H7 (cell line): ENCODE data around the gene NAA25. TPM values are rescaled to one million over a fixed set of nuclear protein-coding genes. Genes with fewer than 3 reads are reported as not detected.
"Not testable (repeated sequence)": the region's sequence is repeated elsewhere in the genome, so short reads cannot be mapped to it uniquely, and the experiment has no call there.

Experiments
- DNase-seq: peaks from one replicate; pipeline ENCODE4 v3.0.0; 2012
- H3K27me3 ChIP-seq: 2 replicates; pipeline ENCODE4 v1.6.0; 2011; ENCODE audit warnings: mild to moderate bottlenecking, low read length; ENCODE audit not compliant: control insufficient read depth, insufficient read depth
- H3K36me3 ChIP-seq: replicated peaks from 2 replicates; pipeline ENCODE4 v1.5.1; 2011; ENCODE audit warnings: low read length; ENCODE audit not compliant: control insufficient read depth, insufficient read depth
- H3K4me3 ChIP-seq: 2 replicates; pipeline ENCODE4 v1.5.1; 2011; ENCODE audit warnings: low read depth, mild to moderate bottlenecking, control low read depth, low read length, moderate library complexity; ENCODE audit not compliant: insufficient read depth
- total RNA-seq: library from RNA; depleted of rRNA; stranded (reverse); fragments of >200 nt; shearing (Covaris generic); gene quantifications from 2 replicates; pipeline ENCODE4 v1.2.3, GENCODE V29; 2014

The NAA25 gene
- total RNA-seq, 1 experiment from 2014 or later, result 23.2 TPM

DNA sequence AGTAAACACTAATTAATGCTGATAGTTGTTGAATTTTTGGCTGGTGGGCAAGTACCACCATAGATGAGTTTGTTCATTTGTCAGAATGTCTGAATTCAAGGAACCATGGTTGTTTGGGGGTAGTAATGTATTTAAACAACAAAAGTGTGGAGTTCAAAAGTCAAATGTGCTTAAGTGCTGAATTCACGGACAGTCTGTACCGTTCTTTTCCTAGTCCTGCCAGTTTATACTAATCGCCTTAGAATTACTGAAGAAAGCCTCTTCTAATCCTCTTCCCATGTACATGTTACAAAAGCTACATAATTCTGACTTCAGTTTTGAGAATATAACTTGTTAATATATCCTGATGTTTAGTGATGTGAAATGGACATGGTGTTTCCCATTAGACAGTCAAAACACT lies 2.7 kb downstream of the NAA25 start:
- Histone ChIP-seq H3K36me3 (peaks cover 3% of the 10 kb centered on the region), H3K4me3 (no peak overlapping the region), H3K27me3 (no peaks in the 10 kb centered on the region)
- DNase-seq, result no peak

DNA sequence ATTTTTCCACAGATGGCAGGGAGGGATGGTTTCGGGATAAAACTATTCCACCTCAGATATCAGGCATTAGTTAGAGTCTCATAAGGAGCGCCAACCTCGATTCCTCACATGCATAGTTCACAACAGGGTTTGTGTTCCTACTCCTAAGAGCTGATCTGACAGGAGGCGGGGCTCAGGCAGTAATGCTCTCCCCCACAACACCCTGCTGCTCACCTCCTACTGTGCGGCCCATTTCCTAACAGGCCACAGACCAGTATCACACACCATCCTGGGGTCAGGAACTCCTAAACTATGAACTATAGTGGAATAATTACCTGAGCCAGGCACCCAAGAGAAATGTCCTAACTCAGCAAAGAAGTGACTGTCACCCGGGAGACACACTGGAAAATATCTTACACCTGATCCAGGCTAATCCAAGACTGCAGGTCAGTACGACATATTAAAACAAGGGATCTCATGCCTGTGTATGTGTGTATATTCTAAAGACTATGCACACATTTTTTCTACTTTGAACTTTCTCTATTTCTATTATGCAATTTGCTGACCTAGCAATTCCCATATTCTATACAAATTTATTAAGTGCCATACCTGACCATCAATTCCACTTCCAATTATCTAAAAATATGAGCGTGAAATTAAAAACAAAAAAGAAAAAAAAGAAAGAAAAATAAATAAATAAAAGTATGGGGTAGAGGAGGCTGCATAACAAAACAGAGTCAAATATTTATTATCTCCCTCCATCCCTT lies 4.7 kb downstream of the NAA25 start:
- Histone ChIP-seq H3K27me3 (no peaks in the 10 kb centered on the region), H3K36me3 (peaks cover 7% of the 10 kb centered on the region), H3K4me3 (no peak overlapping the region)
- no peak for DNase-seq

DNA sequence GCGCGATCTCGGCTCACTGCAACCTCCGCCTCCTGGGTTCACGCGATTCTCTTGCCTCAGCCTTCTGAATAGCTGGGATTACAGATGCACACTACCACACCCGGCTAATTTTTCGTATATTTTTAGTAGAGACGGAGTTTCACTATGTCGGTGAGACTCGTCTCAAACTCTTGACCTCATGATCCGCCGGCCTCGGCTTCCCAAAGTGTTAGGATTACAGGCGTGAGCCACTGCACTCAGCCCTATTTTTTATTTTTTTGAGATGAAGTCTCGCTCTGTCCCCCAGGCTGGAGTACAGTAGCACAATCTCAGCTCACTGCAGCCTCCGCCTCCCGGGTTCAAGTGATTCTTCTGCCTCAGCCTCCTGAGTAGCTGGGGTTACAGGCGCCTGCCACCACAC lies 5.8 kb downstream of the NAA25 start:
- not testable (repeated sequence) for DNase-seq, H3K4me3 ChIP-seq, H3K36me3 ChIP-seq, H3K27me3 ChIP-seq

DNA sequence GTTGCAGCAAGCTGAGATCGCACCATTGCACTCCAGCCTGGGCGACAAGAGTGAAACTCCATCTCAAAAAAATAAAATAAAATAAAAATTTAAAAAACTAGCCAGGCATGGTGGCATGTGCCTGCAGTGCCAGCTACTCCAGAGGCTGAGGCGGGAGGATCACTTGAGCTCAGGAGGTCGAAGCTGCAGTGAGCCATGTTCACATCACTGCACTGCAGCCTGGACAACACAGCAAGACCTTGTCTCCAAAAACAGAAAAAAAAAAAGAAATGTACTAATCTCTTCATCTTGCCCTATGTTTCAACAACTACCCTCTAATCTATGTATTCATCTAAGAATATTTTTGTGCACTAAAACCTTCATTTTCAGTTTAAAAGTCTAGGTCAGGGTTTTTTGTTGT lies 6.5 kb downstream of the NAA25 start:
- Histone ChIP-seq H3K4me3 (no peak overlapping the region), H3K27me3 (no peaks in the 10 kb centered on the region), H3K36me3 (peaks cover 8% of the 10 kb centered on the region)
- DNase-seq, result no peak

DNA sequence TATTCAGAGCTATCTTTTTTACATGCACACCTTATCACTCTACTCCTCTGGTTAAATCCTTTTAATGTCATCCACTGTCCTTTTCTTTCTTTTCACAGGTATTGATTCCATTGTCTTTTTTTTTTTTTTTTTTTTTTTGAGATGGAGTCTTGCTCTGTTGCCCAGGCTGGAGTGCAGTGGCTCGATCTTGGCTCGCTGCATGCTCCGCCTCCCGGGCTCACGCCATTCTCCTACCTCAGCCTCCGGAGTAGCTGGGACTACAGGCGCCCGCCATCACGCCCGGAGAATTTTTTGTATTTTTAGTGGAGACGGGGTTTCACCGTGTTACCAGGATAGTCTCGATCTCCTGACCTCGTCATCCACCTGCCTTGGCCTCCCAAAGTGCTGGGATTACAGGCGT lies 8.1 kb downstream of the NAA25 start:
- not testable (repeated sequence) for H3K36me3 ChIP-seq, H3K4me3 ChIP-seq, DNase-seq

DNA sequence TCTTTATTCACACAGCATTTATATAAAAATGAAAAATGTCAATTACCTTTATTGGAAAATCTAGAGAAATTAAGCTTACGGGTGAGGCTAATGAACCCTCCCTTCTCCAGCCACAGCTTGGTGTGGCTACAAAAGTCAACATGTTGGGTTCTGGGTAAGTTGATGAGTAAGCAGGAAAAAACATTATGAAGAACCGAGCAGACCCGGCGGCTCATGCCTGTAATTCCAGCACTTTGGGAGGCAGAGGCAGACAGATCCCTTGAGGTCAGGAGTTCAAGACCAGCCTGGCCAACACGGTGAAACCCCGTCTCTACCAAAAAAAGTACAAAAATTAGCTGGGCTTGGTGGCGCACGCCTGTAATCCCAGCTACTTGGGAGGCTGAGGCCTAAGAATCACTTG lies 10.9 kb downstream of the NAA25 start:
- Histone ChIP-seq H3K27me3 (no peaks in the 10 kb centered on the region), H3K4me3 (no peak overlapping the region), H3K36me3 (peaks cover 8% of the 10 kb centered on the region)
- DNase-seq, result no peak

More for the DNA sequence above, 8.1 kb downstream of the NAA25 start:
- H3K27me3 ChIP-seq, result not testable (repeated sequence)

DNA sequence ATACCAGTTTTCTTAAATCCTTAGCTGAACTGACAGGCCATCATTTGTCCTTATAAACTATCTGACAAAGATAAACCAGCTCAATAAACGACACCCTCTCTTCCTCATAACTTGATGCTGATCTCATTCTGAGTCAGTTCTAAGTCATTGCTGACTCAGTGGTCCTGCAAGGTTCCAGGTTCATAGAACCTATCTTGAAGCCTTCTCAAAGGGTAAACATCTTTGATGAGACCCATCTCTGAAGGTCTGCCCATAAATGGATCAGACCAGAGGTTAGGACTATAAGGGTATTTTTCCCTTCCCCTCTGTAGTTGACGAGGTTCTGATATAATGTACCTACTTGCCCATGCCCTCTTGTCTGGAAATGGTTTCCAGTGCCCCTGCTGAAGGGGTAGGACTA lies 11.9 kb downstream of the NAA25 start:
- no peak for DNase-seq
- Histone ChIP-seq H3K4me3 (no peak overlapping the region), H3K27me3 (no peaks in the 10 kb centered on the region), H3K36me3 (peaks cover 10% of the 10 kb centered on the region)

DNA sequence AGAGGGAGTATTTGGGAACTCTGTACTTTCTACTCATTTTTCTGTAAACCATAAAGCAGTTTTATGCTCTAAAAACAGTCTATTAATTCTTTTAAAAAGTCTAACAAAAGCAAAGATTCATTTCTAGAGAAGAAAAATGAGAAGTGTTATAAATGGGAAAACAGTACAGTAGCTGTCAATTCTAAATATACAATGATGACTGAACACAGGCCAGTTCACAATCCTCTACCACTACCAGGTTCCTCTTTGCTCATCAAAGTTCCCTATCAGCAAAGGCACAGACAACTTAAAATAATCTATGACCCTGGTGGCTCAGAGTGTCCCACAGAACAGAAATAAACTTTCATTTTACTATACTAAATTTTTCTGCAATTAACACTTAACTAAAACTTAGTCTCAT lies 12.5 kb downstream of the NAA25 start:
- no peak for DNase-seq
- Histone ChIP-seq H3K36me3 (peaks cover 11% of the 10 kb centered on the region), H3K4me3 (no peak overlapping the region), H3K27me3 (no peaks in the 10 kb centered on the region)

DNA sequence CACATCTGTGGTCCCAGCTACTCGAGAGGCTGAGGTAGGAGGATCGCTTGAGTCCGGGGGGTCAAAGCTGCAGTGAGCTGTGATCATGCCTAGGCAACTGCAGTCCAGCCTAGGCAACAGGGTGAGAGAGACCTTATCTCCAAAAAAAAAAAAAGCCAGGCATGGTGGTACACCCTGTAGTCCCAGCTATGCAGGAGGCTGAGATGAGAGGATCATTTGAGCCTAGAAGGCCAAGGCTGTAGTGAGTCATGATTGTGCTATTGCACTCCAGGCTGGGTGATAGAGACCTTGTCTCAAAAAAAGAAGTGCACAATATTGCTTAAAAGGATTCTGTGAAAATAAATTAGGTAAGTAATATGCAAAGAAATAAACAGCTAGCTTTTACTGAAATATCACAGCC lies 17.0 kb downstream of the NAA25 start:
- Histone ChIP-seq H3K4me3 (no peak overlapping the region), H3K27me3 (no peaks in the 10 kb centered on the region), H3K36me3 (peaks cover 14% of the 10 kb centered on the region)
- DNase-seq, result no peak

DNA sequence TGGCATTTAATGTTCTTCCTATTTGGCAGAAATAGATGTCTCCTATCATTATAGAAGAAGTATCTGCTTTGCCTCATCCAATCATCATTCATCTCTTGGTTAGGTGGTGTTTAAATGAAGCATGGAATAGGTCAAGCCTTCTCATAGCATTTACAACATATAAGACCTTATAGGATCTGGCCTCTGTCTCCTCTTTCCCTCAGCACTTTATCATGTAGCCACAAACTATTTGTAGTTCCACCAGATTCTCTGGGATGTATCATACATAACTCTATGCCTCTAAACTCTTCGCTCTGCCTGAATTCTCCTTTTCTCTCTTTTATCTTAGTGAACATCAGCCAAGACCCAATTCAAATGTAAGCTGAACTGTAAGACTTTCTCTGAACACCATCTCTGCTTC lies 20.7 kb downstream of the NAA25 start:
- no peak for DNase-seq
- no peaks in the 10 kb centered on the region for H3K27me3 ChIP-seq
- no peak overlapping the region for H3K4me3 ChIP-seq
- peaks cover 16% of the 10 kb centered on the region for H3K36me3 ChIP-seq

DNA sequence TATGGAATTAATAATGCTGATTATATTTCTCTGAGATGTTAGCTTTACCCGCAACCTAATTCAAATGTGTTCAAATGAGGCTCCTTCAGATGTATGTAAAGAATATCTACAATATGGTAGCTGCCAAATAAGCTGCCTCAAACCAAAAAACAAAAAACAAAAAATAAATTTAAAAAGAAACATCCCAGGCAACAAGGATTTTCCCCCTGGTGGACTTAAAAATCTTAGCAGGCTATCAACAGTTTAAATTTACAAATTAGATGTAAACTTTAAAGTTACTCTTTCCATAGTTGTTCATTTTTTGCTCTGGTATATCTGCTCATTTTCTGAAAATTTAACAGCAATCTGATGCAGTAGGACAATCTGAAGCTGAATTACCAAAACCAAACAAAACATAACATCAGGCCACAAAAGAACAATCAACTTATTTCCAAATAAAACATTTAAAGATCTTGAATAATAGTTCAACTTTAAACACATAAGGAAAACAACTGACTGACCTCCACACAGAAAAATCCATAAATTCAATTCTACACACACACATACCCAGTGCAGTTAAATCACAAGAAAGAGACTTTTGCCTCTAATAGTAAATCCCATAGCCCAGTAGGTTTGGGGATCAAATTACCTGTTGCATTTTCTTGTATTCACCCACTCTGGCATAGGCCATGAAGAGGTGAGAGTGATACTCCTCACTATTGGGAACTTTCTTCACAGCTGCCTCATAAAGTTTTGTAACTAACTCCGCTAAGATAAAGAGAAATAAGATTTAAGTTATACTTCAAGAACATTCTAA lies 21.3 kb downstream of the NAA25 start:
- Histone ChIP-seq H3K27me3 (no peaks in the 10 kb centered on the region), H3K36me3 (peaks cover 14% of the 10 kb centered on the region), H3K4me3 (no peak overlapping the region)
- DNase-seq, result no peak

DNA sequence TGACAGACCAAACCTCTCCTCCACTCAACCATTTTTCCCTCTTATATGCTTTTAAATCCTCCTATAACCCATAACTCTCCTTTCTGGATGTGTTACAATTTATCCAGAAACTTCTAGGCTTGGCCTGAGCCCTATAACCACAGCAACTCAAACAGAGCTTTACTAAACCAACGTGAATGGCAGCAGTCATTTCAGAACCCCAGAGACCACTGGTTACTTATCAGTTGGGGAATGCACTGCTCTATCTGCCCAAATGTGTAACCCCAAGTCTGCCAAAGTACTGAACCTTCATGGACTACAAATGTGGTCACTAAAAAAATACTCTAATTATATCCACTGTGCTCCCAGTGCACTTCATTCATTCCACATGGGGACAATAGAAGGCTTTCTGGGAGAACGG lies 42.0 kb downstream of the NAA25 start:
- no peaks in the 10 kb centered on the region for H3K27me3 ChIP-seq
- H3K36me3 ChIP-seq, result peaks cover 37% of the 10 kb centered on the region
- DNase-seq, result no peak
- no peak overlapping the region for H3K4me3 ChIP-seq

DNA sequence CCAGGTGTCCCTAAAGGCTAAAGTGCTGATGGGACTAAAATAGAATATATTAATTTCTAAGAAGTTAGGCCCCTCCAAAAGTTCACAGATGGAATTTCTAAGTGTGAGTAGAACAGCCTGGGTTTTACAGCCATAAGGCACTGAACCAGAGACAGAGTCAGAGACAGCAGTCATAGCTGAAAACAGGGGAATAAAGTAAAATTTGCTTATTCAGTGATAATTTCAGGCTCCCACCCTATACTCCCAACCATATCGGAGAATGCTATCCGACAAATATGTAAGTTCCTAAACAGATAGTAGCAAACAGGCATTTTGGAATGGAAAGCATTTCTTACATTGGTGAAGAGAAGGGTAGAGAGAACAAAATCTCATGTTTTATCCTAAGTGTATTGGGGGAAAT lies 45.3 kb downstream of the NAA25 start:
- H3K4me3 ChIP-seq, result no peak overlapping the region
- DNase-seq, result no peak
- peaks cover 29% of the 10 kb centered on the region for H3K36me3 ChIP-seq
- H3K27me3 ChIP-seq, result no peaks in the 10 kb centered on the region

DNA sequence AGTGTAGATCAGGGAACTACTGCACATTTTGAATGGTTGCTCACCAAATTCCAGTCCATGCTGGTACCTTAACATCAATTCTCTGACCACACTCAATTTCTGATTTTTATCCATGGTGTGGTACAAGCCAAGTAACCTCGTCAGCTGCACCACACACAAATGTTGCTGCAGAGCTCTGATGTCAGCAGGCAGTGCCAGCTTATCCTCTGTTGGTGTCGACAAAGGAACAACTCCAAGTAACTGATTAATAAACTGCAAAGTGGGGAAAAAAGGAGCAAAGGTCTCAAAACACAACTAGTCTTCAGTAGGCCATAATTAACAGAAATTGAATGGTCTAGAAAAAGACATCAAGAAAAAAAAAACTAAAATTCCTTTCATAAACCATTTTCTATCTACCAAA lies 47.4 kb downstream of the NAA25 start:
- H3K4me3 ChIP-seq, result no peak overlapping the region
- DNase-seq, result no peak
- peaks cover 19% of the 10 kb centered on the region for H3K36me3 ChIP-seq
- H3K27me3 ChIP-seq, result no peaks in the 10 kb centered on the region

DNA sequence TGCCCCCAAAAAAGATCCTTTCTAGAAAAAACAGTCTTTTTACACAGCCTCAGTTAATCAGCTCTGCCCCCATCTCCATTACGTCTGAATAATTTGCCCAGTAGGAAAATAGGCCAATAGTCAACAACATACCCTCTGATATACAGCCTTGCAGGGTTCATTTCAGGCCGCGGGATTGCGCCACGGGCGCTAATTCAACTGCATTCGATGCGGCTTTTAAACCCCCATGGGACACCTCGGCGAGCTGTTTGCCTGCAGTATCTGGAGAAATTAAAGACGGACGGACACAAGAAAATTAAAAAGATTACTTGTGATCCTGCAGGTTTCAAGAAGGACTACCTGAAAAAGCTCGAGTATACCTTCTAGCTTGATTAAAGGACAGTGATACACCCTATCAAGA lies 59.2 kb downstream of the NAA25 start:
- no peak overlapping the region for H3K4me3 ChIP-seq
- H3K27me3 ChIP-seq, result no peaks in the 10 kb centered on the region
- DNase-seq, result no peak
- H3K36me3 ChIP-seq, result peaks cover 43% of the 10 kb centered on the region
